NCI-H82 (cell line): Measurements from ENCODE around the gene SLC24A3.

Experiments
- DNase-seq: peaks from one replicate; lab custom pipeline; 2025; lab: John Stamatoyannopoulos, UW

Gene SLC24A3

DNA sequence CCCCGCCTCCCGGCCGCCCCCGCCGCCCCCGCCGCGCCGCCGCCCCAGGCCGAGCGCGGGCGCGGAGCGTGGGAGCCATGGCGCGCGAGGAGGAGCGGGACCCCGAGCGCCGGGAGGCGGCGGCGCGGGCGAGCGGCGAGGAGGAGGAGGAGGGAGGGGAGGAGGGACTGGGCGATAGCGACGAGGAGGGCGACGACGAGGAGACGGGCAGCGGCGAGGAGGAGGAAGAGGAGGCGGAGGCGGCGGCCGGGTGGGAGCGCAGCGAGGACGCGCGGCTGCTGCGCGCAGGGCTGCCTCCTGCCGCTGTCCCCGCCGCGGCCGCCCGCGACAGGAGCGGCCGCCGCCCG is at the start of gene SLC24A3:
Gene SLC24A3 (plus strand): TSS at position 174 of the 347 bp plus-strand sequence.
- peak; percentile 54 for DNase-seq

DNA sequence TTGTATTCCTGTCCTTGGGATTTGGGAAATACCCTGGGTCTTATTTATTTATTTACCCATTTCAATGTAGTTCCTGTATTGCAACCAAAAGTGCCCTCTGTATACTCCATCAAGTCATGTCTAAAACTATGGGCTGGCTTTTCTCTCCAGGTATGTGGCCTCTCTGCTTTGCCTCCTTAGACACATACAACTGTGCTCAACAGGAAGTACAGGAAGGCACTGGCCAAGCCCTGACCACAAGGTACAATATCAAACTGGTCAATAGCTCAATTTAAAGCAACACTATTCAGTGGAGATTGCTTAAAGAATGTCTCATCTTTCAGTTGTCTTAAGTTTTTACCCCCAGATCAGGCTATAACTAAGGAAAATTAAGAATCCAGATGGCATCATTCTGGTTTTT is 42.3 kb upstream of the SLC24A3 start:
- DNase-seq = no peak

DNA sequence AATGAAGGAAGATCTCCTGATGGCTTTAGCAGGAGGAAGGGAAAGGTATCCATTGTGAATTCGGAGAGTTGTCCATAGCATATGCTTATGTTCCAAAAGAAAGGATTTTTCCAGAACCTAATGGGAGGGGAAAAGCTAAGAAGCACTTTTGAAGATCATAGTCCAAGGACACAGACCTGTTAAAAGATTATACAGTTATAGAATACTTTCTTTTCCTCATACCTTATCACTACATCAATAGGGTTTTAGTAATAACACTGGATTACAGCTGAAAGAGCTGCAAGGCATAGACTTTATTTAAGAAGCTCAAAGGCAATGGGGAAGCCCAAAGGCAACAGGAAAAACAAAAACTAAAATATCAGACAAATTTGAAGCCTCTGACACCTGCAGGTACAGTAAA is 39.8 kb upstream of the SLC24A3 start:
- no peak for DNase-seq

DNA sequence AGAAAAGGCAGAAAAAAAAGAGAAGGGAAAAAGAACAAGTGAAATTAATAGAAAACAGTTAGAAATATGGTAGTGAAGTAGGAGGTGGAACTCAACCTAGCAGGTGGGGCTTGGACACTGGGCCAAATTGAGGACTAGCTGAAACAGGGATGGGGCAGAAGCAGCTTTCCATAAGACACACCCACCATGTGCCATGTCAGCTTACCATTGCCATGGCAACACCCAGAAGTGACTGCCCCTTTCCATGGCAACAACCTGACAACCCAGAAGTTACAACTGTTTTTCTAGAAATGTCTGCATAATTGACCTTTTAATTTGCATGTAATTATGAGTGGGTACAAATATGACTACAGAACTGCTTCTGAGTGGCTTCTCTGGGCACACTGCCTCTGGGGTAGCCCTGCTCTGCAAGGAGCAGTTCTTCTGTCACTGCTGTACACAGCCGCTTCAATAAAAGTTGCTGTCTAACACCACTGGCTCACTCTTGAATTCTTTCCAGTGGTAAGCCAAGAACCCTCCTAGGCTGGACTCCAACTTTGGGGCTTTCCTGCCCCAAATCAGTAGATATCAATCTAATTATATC is 35.9 kb upstream of the SLC24A3 start:
- no peak for DNase-seq

DNA sequence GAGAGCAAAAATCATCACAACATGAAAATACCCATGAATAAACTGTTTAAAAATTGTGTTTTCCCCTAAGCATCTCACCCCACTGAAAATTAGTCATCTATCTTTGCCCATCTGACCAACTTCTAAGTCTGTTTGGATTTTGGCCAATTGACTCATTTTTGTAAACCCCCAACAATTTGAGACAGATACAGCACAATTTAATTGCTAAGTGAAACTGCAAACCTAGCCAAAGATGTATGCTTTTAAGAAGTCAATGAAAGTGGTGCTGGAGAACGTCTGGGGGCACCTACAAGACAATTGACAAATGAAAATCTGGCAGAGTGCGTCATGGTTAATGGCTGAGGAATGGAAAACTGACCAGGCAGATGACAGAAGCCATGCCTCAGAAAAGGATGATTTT is 30.9 kb upstream of the SLC24A3 start:
- no peak for DNase-seq

DNA sequence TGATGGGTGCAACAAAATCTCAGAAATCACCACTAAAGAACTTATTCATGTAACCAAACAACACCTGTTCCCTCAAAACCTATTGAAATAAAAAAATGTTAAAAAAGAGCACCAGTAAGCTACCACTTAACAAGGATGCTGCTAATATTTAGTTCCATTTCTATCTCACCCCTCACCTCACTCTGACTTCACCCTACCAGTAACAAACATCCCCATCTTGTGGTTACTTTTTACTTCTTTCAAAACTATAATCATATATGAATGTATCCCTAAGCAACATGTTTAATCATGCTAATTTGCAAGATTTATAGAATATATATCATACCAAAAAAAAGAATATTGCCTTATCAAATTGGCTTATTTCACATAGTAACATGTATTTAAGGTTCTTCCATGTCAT is 27.4 kb upstream of the SLC24A3 start:
- no peak for DNase-seq

DNA sequence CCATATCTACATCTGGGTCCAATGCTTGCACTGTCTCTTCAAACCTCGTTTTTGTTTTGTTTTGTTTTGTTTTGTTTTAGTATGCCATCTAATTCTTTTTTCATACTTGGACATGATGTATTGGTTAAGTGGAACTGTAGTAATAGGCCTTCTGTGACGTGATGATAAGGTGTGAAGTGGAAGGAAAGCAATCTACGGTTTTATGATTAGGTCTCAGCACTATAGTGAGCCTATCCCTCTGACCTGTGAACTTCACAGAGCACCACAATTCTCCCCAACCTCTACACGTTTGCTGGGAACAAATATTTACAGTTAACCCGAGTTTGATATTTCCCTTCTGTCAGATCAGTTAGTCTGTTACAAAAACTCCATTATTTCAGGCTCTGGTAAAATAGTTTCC is 19.1 kb upstream of the SLC24A3 start:
- DNase-seq = no peak

DNA sequence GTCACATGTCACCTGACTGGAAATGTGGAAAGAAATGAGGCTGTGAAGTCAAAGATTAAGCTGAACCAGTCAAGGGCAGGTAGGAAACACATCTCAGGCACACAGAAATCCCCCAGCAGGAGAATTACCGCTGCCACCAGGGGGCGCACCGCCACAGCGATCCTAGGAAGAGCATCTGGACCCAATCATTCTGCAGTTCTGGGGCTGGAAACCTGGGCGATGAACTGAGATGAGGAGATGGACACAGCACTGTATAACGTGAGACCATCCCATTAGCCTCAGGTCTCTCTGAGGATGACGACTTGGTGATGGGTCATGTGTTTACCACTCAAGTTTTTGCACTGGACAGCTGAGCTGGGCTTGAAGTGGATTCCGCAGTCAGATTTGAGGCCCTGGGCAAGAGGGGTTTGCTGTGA is 6.5 kb upstream of the SLC24A3 start:
- DNase-seq = peak; percentile 82

DNA sequence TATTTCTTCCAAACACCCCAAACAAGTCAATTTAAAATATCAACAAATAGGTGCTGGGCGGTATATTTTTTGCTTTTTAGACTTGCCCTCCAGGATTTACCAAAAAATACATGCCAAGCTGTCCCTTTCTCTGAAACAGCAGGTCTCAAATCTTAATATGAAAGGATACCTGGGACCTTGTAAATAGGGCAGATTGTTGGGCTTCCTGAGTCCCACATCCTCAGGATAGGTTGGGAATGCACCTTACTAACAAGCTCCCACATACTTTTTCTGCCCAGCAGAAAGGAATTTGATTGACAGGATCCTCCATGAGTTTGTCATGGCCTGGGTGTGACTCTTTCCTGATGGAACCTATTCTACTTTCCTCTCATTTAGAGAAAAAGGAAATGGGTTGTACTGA is 4.9 kb upstream of the SLC24A3 start:
- no peak for DNase-seq

DNA sequence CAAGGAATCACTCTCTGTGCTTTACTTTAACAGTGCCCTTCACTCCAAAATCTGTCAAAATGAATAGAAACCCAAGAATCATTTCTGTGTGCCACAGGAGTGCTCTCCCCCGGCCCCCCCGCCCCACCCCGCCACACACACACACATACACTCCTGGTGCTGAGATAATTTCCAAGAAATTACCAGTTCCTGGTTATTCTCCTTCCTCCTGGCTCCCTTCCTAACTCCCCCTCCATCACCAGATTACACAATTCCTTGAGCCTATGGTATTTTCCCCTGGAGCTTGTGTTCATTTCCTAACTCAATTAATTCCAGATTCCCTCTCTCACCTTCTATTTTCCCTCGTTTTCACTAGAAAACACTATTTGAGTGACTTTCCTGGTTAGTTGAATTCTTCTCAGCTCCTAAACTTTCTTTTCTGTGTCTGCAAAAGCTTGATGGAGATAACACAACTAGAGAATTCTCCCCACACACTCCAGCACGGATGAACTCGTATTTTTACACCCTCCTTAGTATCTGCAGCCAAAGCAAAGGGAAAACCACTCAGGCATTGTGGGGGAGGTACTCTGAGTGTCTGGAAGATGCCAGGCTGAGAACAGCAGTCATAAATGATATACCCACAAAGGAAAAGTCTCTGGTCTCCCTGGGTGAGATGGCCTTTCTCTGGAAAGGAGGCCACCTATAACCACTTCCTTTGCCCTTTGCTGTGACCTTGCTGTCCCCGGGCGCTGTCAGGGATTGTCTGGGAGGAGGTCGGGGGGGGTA is 1.9 kb upstream of the SLC24A3 start:
- no peak for DNase-seq

DNA sequence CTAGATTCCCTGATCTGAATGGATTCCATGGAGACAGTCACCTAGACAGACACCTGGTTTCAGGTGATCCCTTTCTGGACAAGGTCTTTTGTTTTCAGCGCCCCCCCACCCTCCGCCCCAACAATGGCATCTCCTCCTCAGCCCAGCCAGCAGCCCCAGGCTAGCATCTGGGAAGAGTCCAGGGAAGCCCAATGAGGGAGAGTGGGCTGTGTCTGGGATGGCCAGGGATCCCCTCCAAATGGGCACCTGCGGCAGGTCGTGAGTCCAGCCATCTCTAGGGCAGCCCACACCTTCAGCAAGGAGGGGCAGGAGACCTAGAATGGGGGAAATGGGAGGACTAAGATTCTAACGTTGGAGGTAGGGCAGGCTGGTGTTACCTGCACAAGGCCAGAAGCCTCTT is 1.2 kb upstream of the SLC24A3 start:
- DNase-seq = no peak

DNA sequence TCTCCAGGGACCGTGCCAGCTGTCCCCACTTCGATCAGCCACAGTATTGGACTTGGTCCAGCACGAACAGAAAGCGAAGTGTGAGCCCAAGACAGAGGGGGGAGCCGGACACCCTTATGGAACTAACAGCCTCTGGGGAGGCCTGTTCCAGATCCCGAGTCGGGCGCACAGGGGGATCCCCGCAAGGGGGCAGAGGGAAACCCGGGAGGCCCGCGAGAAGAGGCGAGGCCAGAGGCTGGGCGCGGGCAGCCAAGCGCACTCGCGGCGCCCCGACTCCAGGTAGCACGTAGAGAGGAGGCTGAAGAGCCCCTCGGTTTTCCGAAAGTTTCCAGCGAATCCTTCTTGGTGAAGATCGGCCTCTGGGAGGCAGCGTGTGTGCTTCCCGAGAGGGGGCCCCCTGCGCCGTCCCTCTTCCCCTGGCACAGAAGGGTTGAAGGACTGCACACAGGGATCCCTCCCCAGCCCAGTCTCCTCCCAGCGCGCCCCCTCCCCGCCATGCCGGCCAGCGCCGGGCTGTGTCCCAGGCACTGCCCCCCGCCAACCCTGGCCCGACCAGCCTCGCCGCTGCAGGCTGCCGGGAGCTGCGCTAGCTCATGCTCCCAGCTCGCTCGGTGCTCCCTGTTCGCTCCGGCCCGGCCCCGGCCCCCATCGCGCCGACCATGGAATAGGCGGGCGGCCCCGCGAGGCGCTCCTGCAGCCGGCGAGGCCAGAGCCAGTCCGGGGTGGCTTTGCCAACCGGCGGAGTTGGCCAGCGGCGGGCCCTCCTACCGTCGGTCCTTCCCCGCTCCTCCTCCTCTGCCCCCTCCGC is 577 bp upstream of the SLC24A3 start:
- peak; percentile 32 for DNase-seq

DNA sequence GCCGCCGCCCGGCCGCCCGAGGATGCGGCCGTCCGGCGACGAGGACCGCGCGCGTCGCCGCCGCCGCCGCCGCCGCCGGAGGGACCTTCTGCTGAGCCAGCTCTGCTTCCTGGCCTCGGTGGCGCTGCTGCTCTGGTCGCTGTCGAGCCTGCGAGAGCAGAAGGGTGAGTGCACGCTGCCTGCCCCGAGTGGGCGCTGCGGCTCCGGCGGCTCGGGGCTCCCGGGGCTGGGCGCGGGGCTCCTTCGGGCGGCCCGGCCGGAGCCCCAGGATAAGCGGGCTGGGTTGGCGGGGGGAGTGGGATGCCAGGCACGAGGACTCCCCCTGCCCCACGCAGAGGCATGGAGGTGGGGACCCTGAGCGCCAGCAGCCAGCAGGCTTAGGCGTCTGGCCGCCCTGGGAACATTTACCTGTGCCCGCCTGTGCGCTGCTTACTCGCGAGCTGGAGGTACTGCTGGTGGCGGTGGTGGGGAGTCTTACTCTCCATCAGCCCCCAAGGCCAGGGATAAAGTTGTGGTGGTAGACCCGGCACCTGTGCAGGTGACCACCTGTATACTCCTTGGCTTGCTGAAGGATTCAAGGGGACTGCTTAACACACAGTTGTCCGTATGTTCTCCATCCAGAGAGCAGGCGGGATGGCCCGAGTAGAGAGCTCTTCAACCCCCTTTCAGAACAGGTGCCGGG is 520 bp downstream of the SLC24A3 start:
- DNase-seq = peak; percentile 76

DNA sequence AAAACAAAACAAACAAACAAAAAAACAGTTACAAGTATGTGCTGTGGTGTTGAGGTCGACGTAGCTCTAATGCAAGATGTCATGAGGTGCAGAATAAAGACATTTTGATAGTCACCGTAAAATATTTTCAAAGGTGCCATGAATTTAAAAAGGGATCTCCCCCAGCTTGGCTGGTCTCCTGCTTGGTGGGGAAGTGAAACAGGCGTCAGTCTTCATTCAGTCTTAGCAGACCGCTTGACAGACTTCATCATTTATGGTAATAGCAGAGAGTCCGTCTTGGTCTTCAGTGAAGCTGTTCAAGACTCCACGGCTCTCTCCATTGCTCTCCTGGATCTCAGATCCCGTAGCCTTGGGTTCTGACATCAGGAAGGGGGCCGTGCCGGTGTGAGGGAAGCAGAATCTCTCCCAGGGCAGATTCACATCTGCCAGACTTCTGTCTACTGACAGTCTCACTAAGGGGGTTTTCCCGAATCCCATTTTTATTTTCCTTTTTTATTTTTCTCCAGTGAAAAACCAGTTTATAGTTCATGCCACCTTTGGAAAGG is 1.6 kb downstream of the SLC24A3 start:
- no peak for DNase-seq

DNA sequence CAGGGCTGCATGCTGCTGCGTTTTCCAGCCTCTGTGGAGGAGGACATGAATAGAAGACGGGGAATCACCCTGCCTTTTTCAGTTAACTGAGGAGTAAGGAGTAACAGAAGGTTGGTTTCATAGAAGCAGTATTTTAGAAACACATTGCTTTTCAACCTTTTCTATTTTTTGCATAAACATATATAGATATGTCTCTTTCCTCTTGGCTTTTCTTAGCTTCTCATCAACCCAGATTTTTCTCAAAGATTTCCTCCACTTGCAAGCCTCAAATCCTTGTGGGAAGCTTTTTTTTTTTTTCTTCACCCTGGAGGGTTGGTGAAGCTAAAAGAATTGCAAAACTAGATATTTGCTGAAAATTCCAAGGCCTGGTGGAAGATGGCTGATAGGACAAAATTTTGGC is 6.0 kb downstream of the SLC24A3 start:
- DNase-seq = no peak

DNA sequence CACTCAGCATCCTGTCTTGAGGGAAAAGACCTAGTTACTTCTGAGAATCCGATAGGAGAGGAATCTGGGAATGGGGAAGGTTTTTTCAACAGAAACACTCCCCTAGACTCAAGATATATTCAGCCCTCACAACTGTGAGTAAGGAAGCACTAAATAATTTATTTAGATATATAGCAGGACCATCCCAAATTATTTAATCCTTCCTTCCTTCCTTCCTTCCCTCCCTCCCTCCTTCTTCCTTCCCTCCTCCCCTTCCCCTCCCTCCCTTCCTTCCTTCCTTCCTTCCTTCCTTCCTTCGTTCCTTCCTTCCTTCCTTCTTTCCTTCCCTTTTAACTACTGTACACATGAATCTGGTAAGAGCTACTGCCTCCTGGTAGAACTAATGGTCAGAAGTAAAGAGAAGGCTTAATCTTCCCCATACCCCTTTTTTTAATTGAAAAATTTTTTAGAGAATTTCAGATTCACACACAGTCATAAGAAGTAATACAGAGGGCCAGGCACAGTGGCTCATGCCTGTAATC is 10.1 kb downstream of the SLC24A3 start:
- no peak for DNase-seq

DNA sequence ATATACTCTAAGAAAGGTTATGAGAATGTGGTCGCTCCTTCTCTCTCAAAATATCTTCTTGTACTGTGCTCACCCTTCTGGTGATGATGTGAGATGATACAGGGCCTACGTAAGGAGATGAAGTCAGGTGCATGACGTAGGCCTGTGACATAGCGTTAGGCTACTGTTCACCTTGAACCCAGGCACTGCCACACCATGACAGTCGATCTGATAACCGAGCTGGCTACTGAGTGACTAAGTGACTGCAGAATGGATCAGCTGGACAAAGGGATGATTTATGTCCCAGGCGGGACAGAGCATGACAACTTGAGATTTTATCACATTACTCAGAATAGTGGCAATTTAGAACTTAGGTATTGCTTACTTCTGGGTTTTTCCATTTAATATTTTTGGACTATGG is 11.2 kb downstream of the SLC24A3 start:
- DNase-seq = no peak

DNA sequence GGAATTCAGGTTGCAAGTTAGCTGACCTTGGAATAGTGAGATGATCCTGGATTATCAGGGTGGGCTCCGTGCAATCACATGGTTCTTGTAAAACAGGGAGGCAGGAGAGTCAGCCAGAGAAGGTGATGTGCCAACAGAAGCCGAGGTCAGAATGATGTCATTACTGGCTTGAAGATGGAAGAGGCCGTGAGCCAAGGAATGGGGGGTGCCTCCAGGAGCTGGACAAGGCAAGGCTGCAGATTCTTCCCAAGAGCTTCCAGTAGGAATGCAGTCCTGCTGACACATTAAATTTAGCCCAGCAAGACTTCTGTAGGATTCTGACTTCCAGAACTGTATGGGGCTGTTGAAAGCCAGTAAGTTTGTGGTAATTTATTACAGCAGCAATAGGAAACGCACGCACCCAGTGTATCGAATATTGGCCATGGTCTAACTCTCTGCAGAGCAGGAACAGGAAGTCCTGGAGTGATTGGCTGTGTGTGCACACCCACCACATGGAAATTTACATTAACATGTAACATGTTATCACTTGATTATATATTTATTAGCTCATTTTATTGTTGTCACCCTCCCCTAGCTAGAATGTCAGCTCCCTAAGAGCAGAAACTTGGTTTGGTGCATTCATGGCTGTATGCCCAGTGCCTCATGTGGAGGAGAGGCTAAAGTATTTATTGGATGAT is 19.1 kb downstream of the SLC24A3 start:
- DNase-seq = no peak

DNA sequence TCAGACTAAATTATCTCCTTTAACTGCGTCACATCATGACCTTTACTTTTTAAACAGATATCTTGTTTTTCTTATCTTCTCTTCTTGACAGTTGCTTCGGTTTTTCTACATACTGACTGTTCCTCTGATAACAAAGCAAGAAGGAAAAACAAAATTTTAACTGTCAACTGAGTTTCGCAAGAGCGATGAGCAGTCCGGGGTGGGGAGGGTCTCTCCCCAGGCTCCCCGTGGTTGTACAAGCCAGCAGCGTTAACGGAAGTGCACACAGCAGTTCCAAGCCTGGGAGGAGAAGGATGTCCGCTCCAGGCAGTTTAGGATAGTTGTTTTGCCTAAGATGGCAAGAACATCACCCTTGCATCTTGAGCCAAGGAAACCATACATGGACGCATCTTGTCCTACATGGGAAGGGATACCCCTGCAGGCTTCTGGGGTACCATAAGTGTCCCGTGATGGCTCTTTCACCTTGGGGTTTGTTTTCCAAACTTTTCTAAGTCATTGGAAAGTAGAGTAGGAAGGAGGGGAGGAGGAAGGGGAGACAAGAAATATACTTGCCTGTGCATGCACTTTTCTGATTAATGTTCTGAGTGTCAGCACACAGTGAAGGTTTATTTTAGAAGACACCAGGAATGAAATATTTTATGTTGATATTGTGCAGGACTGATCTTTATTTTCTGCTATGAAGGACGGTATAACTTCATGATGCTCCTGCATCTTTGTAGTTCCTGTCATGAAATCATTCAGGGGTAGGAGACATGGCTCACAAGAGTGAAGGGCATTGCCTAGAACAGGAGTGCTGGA is 20.8 kb downstream of the SLC24A3 start:
- no peak for DNase-seq

DNA sequence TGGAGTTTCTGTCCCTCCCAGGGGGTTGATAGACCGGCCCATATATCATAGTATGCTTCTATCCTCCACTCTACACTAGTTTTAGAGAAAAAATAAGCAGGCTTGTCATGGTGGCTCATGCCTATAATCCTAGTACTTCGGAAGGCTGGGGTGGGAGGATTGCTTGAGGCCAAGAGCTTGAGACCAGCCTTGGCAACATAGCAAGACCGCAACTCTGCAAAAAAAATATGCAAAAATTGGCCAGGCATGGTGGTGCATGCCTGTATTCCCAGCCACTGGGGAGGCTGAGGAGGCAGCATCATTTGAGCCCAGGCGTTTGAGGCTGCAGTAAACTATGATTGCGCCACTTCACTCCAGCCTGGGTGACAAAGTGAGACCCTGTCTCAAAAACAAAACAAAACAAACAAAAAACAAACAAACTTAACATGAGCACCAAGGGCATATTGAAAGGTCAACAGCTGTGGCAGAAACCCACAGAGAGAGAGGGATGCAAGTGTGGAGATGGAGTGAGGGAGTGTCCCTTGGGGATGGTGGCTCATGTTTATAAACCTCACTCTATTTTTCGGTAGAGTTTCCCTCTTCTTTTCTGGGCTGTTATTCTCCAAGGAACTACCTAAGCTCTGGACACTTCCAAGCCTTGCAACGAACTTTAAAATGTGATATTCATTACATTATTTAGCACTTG is 24.1 kb downstream of the SLC24A3 start:
- no peak for DNase-seq
